Astrocyte (in vitro differentiated cells and primary cell): ENCODE data around the gene AQP6. TPM values are rescaled to one million over a fixed set of nuclear protein-coding genes. Genes with fewer than 3 reads are reported as not detected.

ENCODE experiments used
- DNase-seq: peaks from one replicate; pipeline ENCODE4 v3.0.0-alpha.2; 2010; ENCODE audit warnings: low read depth
- FAIRE-seq: peaks from 2 replicates; lab custom pipeline; 2011; peaks lifted over from hg19 to GRCh38; lab: Jason Lieb, UNC
- H2AFZ ChIP-seq: 2 replicates; pipeline ENCODE4 v1.6.0; 2012; ENCODE audit warnings: low read depth, low read length, inconsistent platforms
- H3K27ac ChIP-seq: 2 replicates; pipeline ENCODE4 v1.5.1; 2011; ENCODE audit warnings: low read depth, low read length, inconsistent platforms
- H3K27me3 ChIP-seq: 2 replicates; pipeline ENCODE4 v1.6.0; 2011; ENCODE audit warnings: low read length, inconsistent platforms; ENCODE audit not compliant: insufficient read depth
- H3K36me3 ChIP-seq: 2 replicates; pipeline ENCODE4 v1.5.1; 2011; ENCODE audit warnings: low read length, inconsistent platforms; ENCODE audit not compliant: insufficient read depth
- H3K4me1 ChIP-seq: 2 replicates; pipeline ENCODE4 v1.5.1; 2011; ENCODE audit warnings: low read length, inconsistent platforms; ENCODE audit not compliant: insufficient read depth
- H3K4me2 ChIP-seq: 2 replicates; pipeline ENCODE4 v1.6.0; 2012; ENCODE audit warnings: low read length, inconsistent platforms
- H3K4me3 ChIP-seq: 2 replicates; pipeline ENCODE4 v1.5.1; 2011; ENCODE audit warnings: low read depth, mild to moderate bottlenecking, low read length, inconsistent platforms; ENCODE audit not compliant: insufficient read depth
- H3K79me2 ChIP-seq: 2 replicates; pipeline ENCODE4 v1.6.0; 2012; ENCODE audit warnings: mild to moderate bottlenecking, low read length, inconsistent platforms; ENCODE audit not compliant: insufficient read depth
- H3K9ac ChIP-seq: 2 replicates; pipeline ENCODE4 v1.6.0; 2012; ENCODE audit warnings: mild to moderate bottlenecking, low read length, inconsistent platforms
- H3K9me3 ChIP-seq: 2 replicates; pipeline ENCODE4 v1.5.1; 2012; ENCODE audit warnings: low read depth, mild to moderate bottlenecking, low read length, inconsistent platforms; ENCODE audit not compliant: insufficient read depth
- H4K20me1 ChIP-seq: 2 replicates; pipeline ENCODE4 v1.6.0; 2012; ENCODE audit warnings: low read length, inconsistent platforms; ENCODE audit not compliant: insufficient read depth
- H3K27ac Mint-ChIP-seq: one replicate; pipeline ENCODE4 v1.8.0; 2021; ENCODE audit warnings: mild to moderate bottlenecking, mixed read lengths; ENCODE audit not compliant: unreplicated experiment
- H3K27me3 Mint-ChIP-seq: one replicate; pipeline ENCODE4 v1.8.0; 2021; ENCODE audit warnings: low read depth, mixed read lengths; ENCODE audit not compliant: unreplicated experiment
- H3K36me3 Mint-ChIP-seq: one replicate; pipeline ENCODE4 v1.8.0; 2021; ENCODE audit warnings: low read depth, mixed read lengths; ENCODE audit not compliant: unreplicated experiment
- H3K4me1 Mint-ChIP-seq: one replicate; pipeline ENCODE4 v1.8.0; 2021; ENCODE audit warnings: low read depth, mixed read lengths; ENCODE audit not compliant: unreplicated experiment
- H3K4me3 Mint-ChIP-seq: one replicate; pipeline ENCODE4 v1.8.0; 2021; ENCODE audit warnings: mild to moderate bottlenecking, moderate library complexity, mixed read lengths; ENCODE audit not compliant: unreplicated experiment
- H3K9me3 Mint-ChIP-seq: one replicate; pipeline ENCODE4 v1.8.0; 2021; ENCODE audit warnings: mild to moderate bottlenecking, mixed read lengths; ENCODE audit not compliant: unreplicated experiment
- CTCF ChIP-seq: IDR thresholded peaks from 2 replicates; pipeline ENCODE4 v1.5.1; 2011; ENCODE audit warnings: low read depth, mild to moderate bottlenecking, inconsistent platforms, low read length, moderate library complexity; ENCODE audit not compliant: insufficient read depth
- EZH2 ChIP-seq: IDR thresholded peaks from 2 replicates; pipeline ENCODE4 v1.6.1; 2012; ENCODE audit warnings: mild to moderate bottlenecking, low read length, inconsistent platforms; ENCODE audit not compliant: insufficient read depth
- total RNA-seq: library from RNA; stranded (reverse); gene quantifications from 2 replicates; pipeline ENCODE4 v1.2.1, GENCODE V29; 2021

AQP6 gene
- total RNA-seq, 1 donor from 2014 or later, result not detected

- no peak for TF ChIP-seq EZH2
- TF ChIP-seq CTCF, result no peak
- no peak overlapping the region for H3K9ac ChIP-seq
- Mint-ChIP-seq H3K4me3 (no peak overlapping the region), H3K4me1 (peaks cover 19% of the 10 kb centered on the region), H3K27ac (peak overlapping the region; percentile 75), H3K9me3 (no peaks in the 10 kb centered on the region), H3K27me3 (peaks cover 9% of the 10 kb centered on the region), H3K36me3 (no peaks in the 10 kb centered on the region)
- no peak overlapping the region for H2AFZ ChIP-seq
- no peak overlapping the region for H3K27ac ChIP-seq
- no peaks in the 10 kb centered on the region for H3K27me3 ChIP-seq
- H3K4me3 ChIP-seq, result no peak overlapping the region
- H3K36me3 ChIP-seq, result no peaks in the 10 kb centered on the region
- no peaks in the 10 kb centered on the region for H3K4me1 ChIP-seq
- H3K79me2 ChIP-seq, result no peaks in the 10 kb centered on the region
- FAIRE-seq, result peak; percentile 9
- H4K20me1 ChIP-seq, result no peaks in the 10 kb centered on the region
- peak; percentile 68 for DNase-seq
- no peak overlapping the region for H3K4me2 ChIP-seq
- no peaks in the 10 kb centered on the region for H3K9me3 ChIP-seq
Measured at GRCh38 chr12:49930515-49931288, 42.0 kb upstream of the AQP6 start.

GRCh38 chr12:49932023-49932422 lies 40.7 kb upstream of the AQP6 start:
- H3K9me3 Mint-ChIP-seq, result no peaks in the 10 kb centered on the region
- H3K79me2 ChIP-seq, result no peaks in the 10 kb centered on the region
- H3K27me3 Mint-ChIP-seq, result peaks cover 9% of the 10 kb centered on the region
- no peaks in the 10 kb centered on the region for H3K4me1 ChIP-seq
- H3K4me2 ChIP-seq, result no peak overlapping the region
- no peak for FAIRE-seq
- H3K9ac ChIP-seq, result no peak overlapping the region
- TF ChIP-seq EZH2 (no peak), CTCF (no peak)
- H3K36me3 ChIP-seq, result no peaks in the 10 kb centered on the region
- H4K20me1 ChIP-seq, result no peaks in the 10 kb centered on the region
- H3K27ac ChIP-seq, result no peak overlapping the region
- no peak overlapping the region for H3K4me3 ChIP-seq
- no peak overlapping the region for H3K27ac Mint-ChIP-seq
- no peak for DNase-seq
- no peaks in the 10 kb centered on the region for H3K27me3 ChIP-seq
- no peaks in the 10 kb centered on the region for H3K36me3 Mint-ChIP-seq
- peaks cover 15% of the 10 kb centered on the region for H3K4me1 Mint-ChIP-seq
- H3K4me3 Mint-ChIP-seq, result no peak overlapping the region
- no peak overlapping the region for H2AFZ ChIP-seq
- H3K9me3 ChIP-seq, result no peaks in the 10 kb centered on the region

GRCh38 chr12:49932533-49933130 lies 40.1 kb upstream of the AQP6 start:
- H3K79me2 ChIP-seq, result no peaks in the 10 kb centered on the region
- TF ChIP-seq EZH2 (no peak), CTCF (no peak)
- Mint-ChIP-seq H3K27ac (no peak overlapping the region), H3K27me3 (peaks cover 9% of the 10 kb centered on the region), H3K4me1 (peaks cover 15% of the 10 kb centered on the region), H3K36me3 (no peaks in the 10 kb centered on the region), H3K9me3 (no peaks in the 10 kb centered on the region), H3K4me3 (no peak overlapping the region)
- no peaks in the 10 kb centered on the region for H4K20me1 ChIP-seq
- no peak overlapping the region for H3K9ac ChIP-seq
- H3K27ac ChIP-seq, result no peak overlapping the region
- H3K27me3 ChIP-seq, result no peaks in the 10 kb centered on the region
- no peak for DNase-seq
- no peak for FAIRE-seq
- no peak overlapping the region for H3K4me2 ChIP-seq
- no peak overlapping the region for H2AFZ ChIP-seq
- no peaks in the 10 kb centered on the region for H3K4me1 ChIP-seq
- H3K9me3 ChIP-seq, result no peaks in the 10 kb centered on the region
- H3K4me3 ChIP-seq, result no peak overlapping the region
- no peaks in the 10 kb centered on the region for H3K36me3 ChIP-seq
